HG03575 (cell line): Measurements from ENCODE around the gene MCCC2.
"Not testable (repeated sequence)": the region's sequence is repeated elsewhere in the genome, so short reads cannot be mapped to it uniquely, and the experiment has no call there.

Experiments
- ATAC-seq: cut with Tn5 transposase; IDR thresholded peaks from one replicate; pipeline ENCODE4 v1.9.1; 2021; ENCODE audit not compliant: unreplicated experiment, insufficient number of reproducible peaks, low FRiP score; ENCODE audit errors: extremely low read depth

The MCCC2 gene

DNA sequence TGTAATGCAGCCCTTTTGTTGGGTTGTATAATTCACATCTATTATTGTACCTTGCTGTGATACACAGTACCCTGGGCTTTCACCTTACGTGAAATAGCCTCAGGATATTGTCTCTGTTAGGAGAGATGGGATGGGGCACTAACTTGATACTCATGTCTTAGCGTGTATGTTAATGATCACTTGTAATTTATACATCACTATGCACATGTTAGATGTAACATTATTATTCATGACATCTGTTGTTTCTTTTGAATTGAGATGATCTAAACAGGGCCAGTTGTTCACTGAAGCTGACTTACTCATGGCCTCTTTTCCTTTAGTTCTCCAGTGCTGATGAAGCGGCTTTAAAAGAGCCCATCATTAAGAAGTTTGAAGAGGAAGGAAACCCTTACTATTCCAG, 65.2 kb downstream of the MCCC2 start:
- no peak for ATAC-seq

DNA sequence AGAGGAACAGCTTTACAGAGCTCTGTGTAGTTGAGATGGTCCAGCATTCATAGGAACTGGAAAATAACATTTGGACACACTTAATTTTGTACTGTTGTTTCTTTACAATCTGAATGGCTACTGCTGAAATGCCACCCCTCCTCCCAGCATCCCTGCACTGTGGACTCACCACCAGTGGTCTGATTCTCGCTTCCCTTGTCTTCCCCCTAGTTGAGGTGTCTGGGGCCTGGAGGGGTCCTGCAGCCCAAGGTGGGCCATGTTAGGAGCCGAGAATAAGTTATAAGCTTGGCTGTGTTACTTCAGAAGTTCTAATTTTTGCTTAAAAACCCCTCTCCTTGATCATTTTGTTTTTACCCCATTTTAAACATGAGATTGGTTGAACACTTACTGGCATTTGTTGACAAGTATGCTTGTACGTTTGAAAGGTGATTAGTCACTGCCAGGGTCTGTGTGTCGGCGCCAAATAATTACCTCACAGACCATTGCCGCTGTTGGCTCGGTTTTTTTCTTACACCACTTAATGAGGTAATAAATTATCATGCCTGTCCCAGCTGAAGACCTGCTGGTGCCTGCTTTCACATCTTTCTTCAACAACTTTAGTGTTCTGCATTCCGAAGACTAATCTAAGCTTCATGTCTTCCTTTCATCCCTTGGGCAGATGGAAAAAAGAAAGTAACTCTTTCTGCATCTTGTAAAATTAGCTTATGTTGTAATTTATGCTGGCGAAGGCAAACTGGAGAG, 65.8 kb downstream of the MCCC2 start:
- no peak for ATAC-seq

DNA sequence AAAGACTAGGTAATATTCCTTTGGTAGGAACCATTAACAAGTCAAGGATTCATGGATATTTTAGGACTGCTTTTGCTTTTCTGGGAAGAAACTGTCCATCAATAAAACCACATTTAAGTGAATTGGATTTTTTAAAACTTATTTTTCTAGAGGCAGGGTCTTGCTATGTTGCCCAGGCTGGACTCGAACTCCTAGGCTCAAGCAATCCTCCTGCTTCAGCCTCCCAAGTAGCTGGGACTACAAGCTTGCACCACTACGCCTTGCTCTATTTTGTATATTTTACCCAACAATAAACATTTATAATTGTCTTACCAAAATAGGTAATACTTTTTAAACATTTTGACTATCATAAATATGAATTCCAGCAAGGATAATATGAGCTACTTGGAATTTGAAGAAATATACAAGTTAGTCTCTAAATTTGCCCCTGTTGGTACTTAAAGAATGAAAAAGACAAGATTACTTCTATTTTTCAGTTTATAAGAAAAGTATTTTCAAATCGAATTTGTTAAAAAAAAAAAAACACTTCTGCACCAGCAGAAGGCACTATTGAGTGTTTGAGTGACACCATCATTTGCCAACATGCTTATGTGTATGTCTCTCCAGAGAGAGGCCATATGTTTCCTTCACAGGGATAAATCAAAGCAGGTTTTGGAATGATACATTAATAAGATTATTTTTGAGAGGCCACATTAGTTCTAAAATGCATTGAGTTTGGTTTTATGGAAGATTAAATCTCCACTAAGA, 71.9 kb downstream of the MCCC2 start:
- ATAC-seq = no peak

DNA sequence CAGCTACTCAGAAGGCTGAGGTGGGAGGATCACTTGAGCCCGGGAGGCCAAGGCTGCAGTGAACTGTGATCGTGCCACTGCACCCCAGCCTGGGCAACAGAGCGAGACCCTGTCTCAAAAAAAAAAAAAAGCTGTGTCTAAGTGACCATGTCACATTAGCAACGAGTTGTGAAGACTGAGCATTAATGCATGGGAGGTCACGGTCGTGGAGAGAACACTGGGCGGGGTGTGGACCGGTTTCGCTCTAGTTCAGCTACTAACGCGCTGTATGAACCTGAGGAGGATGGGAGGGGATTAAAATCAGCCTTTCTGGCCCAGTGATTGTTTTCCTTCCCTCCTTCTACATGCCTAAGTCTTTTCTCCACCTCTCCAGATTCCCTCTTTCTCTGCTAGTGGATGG, 75.2 kb downstream of the MCCC2 start:
- no peak for ATAC-seq

DNA sequence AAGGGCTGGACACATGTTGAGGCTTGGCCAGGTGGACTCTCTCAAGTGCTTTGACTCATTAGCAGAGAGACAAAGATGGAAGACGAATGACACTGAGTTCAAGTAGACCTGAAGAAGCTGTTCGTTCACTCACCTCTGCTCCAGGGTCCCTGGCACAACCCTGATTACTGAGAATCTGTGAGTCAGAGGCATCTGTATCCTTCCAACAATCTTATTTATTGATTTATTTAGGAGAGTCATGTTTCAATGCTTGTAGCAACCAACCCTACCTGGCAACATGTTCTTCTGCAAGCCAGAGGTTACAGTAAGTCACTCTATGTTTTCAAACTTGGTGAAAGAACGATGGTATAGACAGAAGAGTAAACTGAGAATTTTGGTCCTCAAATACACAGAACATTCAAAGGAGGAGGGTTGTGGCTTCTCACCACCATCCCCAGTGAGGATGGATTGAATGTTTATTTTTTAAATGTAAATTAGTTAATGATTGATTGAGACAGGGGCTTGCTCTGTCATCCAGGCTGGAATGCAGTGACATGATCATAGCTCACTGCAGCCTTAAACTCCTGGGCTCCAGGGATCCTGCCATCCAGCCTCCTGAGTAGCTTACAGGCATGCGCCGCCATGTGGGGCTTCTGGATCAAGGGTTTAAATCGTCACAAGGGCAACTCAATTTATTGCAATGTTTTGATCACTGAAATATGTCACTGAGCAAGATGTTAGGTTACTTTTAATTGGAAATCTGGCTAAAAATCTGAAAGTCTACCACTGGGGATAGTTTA, 76.2 kb downstream of the MCCC2 start:
- no peak for ATAC-seq

DNA sequence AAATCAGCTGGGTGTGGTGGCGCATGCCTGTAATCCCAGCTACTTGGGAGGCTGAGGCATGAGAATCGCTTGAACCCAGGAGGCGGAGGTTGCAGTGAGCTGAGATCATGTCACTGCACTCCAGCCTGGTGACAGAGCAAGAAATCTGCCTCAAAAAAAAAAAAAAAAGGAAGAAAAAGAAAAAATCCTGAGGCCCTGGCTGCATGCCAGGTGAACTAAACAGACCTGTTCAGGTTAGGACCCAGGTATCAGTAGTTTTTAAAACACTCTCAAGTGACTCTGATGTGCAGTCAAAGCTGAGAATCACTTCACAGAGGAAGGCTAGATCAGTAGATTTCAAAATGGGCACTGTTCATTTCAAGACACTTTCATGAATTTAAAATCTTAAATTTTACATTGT, 77.5 kb downstream of the MCCC2 start:
- not testable (repeated sequence) for ATAC-seq

DNA sequence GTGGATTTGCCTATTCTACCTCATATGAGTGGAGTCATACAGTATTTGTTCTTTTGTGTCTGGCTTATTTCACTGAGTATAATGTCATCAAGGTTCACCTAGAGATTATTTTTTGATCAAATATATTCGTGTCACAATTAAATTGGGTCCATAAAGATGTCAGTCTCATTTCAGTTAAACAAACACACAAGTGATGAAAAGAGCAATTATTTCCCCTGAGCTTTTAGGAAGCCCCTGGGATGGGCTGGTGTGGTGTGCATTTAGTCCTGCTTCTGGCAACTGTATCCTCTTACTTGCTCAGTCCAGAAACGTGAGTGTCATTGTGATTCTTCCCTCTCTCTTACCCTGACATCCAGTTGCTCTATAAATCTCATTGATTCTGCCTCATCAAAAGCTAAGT, 79.2 kb downstream of the MCCC2 start:
- no peak for ATAC-seq

DNA sequence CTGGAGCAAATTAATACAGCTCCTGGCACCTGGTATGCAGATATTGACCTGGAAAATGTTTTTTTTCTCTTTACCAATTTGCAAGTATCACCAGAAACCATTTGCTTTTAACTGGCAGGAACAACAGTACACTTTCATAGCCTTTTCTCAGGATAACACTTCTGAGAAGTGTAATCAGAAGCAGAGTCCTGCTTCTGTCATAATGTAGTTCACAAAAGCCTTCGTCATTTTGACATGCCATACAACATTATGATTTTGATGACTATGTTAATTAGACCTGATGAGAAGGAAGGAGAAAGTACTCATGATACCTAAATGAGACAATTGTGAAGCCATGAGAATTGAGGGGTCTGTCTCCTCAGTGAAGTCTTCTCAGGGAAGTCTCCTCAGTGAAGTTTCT, 90.8 kb downstream of the MCCC2 start:
- ATAC-seq = no peak

DNA sequence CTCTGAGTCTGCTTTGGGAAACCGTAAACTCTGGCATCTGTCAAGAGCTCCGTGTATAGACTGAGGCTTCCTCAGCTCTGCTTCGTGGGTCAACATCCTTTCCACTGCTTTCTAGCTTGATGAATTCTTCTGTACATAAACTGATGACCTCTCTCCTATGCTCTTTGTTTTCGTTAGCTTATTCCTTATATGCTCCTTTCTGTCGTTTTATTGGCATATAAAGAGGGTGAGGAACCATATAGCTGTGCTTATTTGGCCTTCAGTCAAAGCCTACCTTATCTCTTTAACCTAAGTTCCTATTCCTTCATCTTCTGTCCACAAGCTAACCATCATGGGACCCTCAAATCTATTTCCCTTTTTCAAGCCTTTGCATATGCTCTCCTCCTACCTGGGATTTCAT, 92.6 kb downstream of the MCCC2 start:
- ATAC-seq = no peak

DNA sequence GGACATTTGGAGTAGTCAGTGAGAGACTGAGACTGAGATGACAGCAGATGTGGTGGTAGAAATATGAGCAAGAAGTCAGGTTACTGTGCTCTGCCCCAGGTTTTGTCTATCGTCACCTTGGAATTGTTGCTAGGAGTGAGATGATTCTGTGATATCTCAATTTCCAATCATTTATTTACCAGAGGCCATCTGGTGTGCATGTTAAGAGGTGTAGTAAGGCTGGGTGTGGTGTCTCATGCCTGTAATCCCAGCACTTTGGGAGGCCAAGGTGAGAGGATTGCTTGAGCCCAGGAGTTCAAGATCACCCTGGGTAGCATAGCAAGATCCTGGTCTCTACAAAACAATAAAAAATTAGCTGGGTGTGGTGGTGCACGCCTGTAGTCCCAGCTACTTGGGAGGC, 93.4 kb downstream of the MCCC2 start:
- no peak for ATAC-seq

DNA sequence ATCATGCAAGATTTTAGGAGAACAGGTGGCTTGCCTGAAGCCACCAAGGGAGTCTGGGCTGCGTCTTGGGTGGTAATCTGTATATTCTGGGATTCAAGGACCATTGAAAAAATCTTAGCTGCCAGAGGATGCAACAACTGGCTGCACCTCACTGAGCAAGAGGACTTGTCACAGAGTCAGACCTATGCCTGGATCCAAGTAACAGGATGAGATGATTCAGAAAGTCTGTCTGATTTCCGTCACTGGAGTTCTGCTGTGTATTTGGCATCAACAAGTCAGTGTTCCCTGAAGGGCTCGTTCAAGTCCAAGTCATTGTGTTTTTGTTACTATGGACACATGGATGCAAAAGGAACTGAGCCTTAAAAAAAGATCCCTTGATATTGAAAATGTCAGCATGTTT, 94.2 kb downstream of the MCCC2 start:
- ATAC-seq = no peak

DNA sequence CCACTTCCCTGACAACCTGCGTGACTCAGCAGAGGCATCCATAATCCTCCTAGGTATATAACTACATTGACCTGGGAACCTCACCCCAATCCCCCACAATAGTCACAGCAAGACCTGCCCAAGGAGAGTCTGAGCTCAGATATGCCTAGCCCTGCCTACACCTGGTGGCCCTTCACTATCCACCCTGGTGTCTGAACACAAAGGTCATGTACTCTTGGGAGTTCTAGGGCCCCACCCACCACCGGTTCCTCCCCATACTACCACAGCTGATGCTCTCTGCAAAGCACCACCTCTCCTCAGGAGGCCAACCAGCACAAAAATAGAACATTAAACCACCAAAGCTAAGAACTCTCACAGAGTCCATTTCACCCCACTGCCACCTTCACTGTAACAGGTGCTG, 97.2 kb downstream of the MCCC2 start:
- ATAC-seq = no peak

DNA sequence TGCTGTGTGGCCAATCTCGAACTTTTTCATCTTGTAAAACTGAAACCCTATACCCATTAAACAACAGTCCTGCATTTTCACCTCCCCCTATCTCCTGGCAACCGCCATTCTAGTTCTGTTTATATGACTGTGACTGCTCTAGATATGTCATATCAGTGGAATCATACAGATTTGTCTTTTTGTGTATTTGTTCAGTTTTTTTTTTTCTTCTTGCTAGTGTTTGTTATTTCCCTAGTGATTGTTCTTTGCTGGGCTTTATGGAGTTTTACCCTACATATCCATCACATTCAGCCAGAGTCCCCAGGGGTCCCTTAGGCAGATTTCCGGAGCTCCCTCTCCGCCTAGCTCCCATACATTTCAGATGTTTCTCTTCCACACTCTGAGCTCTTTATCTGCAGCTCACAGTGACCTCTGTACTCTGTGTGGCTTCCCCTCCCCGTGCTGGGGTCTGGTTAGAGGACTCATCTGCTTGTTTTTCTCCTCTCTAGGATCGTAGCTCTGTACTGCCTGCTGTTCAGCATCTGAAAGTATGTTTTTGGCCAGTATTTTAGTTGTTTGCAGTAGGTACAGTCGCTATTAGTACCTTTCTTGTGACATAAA, 106.8 kb downstream of the MCCC2 start:
- ATAC-seq = no peak

DNA sequence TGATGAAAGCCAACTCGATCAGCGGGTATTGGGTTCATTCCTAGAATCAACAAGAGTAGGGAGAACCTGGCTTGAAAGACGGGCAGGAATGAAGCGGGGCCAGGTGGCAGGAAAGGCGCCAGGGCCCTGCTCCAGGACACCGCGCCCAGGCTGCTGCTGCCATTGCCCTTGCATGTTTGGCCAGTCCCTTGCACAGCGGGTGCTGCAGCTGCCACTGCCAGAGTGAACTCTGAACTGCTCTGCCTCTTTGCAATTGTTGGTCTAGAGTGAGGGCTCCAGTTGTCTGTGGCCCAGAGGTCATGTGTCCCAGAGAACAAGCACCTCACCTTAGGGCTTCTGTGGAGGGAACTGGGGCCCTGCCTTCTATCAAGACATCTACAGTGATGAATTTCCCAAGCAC, 107.9 kb downstream of the MCCC2 start:
- ATAC-seq = no peak

DNA sequence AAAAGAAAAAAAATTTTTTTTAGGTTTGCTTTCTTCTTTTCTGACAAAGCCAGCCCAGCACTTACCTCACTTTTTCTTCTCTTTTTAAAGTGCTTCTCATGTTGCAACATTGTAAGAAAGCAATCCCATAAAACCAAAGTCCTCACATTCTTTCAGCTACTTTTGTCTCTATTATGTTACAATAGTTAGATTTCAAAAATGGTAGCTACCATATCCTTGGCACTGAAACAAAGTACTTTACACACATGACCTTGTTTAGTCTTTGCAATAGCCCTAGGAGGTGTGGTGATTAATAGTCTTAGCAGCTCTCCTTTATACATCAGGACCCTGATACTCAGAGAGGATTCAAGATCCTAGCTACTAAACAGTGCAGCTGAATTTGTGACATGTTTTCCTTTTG, 108.5 kb downstream of the MCCC2 start:
- ATAC-seq = no peak

DNA sequence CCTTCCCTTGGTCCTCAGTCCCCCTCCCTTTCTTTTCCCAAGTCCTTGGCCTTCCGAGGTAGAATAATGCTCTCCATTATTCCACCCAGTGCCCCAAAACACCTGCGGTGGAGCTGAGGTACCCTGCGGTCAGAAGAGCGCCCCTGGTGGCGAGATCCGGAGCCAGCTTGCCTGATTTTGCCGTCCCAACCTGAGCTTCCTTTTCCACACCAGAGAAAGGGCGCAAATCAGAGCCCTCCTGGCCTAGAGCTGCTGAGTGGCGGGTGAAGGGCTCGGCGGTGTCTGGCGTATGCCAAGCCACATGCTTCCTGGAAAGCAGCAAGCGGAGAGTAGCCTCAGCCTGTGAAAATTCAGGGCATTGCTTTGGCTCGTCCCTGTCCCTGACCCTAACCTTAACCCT, 110.8 kb downstream of the MCCC2 start:
- no peak for ATAC-seq

DNA sequence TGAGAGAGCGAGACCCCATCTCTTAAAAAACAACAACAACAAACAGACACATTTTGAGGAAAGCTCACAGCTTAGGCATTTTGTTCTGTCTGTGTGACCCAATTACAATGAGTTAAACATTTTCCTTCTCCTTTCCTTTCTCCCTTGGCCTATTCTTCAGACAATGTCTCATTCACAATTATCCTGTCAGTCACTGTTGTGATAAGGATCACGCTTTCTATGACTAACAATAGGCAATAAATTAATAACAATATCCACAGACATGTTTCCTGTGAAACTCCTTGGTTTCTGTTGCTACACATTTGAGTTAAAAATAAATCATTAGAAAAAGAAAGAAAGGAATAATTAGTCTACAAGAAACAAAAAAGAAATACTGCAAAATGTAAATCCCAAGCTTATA, 112.1 kb downstream of the MCCC2 start:
- no peak for ATAC-seq

DNA sequence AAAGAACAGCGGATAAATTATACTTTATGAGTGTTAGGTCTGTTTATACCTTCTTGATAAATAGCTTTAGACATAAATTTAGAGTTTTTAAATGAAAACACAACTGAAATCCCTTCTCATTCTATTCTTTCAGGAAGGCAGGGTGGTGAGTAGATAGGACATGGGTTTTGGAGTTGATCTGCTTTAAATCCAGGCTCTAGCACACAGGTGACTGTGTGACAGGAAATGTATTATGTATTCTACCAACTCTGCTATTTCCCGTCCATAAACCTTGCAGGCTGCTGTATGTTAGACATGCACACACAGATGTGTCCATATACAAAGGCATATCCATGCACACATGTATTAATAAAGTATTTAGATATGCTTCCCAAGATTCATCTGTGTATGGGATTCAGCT, 112.6 kb downstream of the MCCC2 start:
- no peak for ATAC-seq

DNA sequence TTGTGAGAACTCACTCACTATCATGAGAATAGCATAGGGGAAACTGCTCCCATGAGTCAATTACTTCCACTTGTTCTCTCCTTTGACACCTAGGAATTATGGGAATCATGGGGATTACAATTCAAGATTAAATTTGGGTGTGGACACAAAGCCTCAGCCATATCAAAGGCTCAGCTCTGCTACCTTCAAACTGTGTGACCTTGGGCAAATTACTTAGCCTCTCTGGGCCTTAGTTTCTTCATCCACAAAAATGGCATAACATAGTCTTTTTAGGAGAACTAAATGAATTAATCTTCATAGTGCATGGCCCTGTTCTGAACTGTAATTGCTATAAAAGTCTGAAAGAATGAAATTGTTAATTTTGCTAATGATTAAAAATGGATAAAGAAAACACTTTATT, 113.7 kb downstream of the MCCC2 start:
- no peak for ATAC-seq

DNA sequence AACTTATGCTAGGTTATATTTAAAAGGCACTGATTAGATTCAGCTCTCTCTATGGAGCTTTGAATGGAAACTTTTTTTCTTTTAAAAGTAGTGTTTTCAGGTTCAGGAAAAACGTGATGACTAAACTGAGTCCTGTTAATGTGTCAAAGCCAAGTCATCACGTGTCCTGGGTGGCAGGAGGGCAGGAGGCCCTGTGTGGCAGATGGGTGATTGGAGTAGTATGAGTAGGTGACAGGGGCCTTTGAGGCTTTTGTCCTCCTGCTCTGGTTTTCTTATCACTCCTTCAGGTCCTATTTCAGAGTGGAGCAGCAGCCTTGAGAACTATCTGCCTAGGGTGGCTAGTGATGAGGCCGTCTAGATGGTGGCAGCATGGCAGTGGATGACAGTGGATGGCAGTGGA, 114.3 kb downstream of the MCCC2 start:
- no peak for ATAC-seq
